ENCODE results near the gene MREG. TPM values are rescaled to one million over a fixed set of nuclear protein-coding genes. Genes with fewer than 3 reads are reported as not detected.

Gene MREG
- total RNA-seq, 1 experiment from 2014 or later, result 15.9 TPM

DNA sequence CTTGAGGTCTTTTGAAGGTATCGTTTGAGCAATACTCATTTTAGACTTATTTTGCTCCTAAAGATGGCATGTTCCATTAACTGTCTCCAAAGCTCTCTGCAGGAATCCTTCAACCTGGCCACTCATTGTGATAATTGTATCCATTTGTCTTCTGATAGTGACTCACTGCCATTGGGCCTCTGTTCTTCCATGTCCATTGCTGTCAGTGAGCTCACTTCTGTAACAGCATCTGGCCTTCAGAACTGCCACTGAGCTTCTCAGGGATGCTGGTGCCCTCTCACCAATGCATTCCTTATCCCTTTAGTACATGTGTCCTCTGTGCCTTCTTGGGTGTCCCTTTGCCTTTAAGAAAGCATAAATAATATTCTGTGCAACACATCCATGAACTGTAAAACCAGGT lies 71.6 kb downstream of the MREG start:
- H3K9me3 ChIP-seq (ENCODE audit: low read depth, low read length, poor library complexity, severe bottlenecking), result no peaks in the 10 kb centered on the region
- H3K4me3 ChIP-seq (ENCODE audit: low read depth, low read length, poor library complexity, severe bottlenecking), result no peak overlapping the region
- TF ChIP-seq, protein P1, sequence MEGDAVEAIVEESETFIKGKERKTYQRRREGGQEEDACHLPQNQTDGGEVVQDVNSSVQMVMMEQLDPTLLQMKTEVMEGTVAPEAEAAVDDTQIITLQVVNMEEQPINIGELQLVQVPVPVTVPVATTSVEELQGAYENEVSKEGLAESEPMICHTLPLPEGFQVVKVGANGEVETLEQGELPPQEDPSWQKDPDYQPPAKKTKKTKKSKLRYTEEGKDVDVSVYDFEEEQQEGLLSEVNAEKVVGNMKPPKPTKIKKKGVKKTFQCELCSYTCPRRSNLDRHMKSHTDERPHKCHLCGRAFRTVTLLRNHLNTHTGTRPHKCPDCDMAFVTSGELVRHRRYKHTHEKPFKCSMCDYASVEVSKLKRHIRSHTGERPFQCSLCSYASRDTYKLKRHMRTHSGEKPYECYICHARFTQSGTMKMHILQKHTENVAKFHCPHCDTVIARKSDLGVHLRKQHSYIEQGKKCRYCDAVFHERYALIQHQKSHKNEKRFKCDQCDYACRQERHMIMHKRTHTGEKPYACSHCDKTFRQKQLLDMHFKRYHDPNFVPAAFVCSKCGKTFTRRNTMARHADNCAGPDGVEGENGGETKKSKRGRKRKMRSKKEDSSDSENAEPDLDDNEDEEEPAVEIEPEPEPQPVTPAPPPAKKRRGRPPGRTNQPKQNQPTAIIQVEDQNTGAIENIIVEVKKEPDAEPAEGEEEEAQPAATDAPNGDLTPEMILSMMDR (conservative IDR thresholded peaks at IDR 0.05; ENCODE audit: low read depth, low read length), result no peak
- no peak for TF ChIP-seq EZH2 (IDR thresholded peaks at IDR 0.05; ENCODE audit: borderline replicate concordance, low read depth, low read length, poor library complexity, severe bottlenecking)
- ChIA-PET POLR2A (ENCODE audit: low non-redundant PET) (no interaction called here), CTCF (no interaction called here)
- no TSS peak for BruUV-seq (replicated peaks)
- peaks cover 8% of the 10 kb centered on the region for H3K36me3 ChIP-seq (ENCODE audit: insufficient read depth, low read length, poor library complexity, severe bottlenecking)
- intact Hi-C loops (cut with micrococcal nuclease; ENCODE audit: unreplicated experiment), result no loop called here
- H3K27me3 ChIP-seq (replicated peaks; ENCODE audit: insufficient read depth, low read depth, low read length, poor library complexity), result no peaks in the 10 kb centered on the region
- H3K4me1 ChIP-seq (ENCODE audit: insufficient read depth, low read length, poor library complexity, severe bottlenecking), result no peaks in the 10 kb centered on the region
- H3K27ac ChIP-seq (ENCODE audit: low read depth, low read length, poor library complexity, severe bottlenecking), result no peak overlapping the region
- no peak for DNase-seq (ENCODE audit: low spot score)

- DNase-seq (ENCODE audit: low spot score), result no peak
- no TSS peak for BruUV-seq (replicated peaks)
- CTCF ChIA-PET, result no interaction called here
- POLR2A ChIA-PET (ENCODE audit: low non-redundant PET), result no interaction called here
- Histone ChIP-seq H3K9me3 (ENCODE audit: low read depth, low read length, poor library complexity, severe bottlenecking) (no peaks in the 10 kb centered on the region), H3K36me3 (ENCODE audit: insufficient read depth, low read length, poor library complexity, severe bottlenecking) (peaks cover 8% of the 10 kb centered on the region), H3K27me3 (replicated peaks; ENCODE audit: insufficient read depth, low read depth, low read length, poor library complexity) (no peaks in the 10 kb centered on the region), H3K4me3 (ENCODE audit: low read depth, low read length, poor library complexity, severe bottlenecking) (no peak overlapping the region), H3K4me1 (ENCODE audit: insufficient read depth, low read length, poor library complexity, severe bottlenecking) (no peaks in the 10 kb centered on the region), H3K27ac (ENCODE audit: low read depth, low read length, poor library complexity, severe bottlenecking) (no peak overlapping the region)
- intact Hi-C loops (cut with micrococcal nuclease; ENCODE audit: unreplicated experiment), result no loop called here
- TF ChIP-seq EZH2 (IDR thresholded peaks at IDR 0.05; ENCODE audit: borderline replicate concordance, low read depth, low read length, poor library complexity, severe bottlenecking), result no peak
- TF ChIP-seq, protein P1 (conservative IDR thresholded peaks at IDR 0.05; ENCODE audit: low read depth, low read length), result no peak
Observed at GRCh38 chr2:215940645-215941184, 72.6 kb downstream of the MREG start.

DNA sequence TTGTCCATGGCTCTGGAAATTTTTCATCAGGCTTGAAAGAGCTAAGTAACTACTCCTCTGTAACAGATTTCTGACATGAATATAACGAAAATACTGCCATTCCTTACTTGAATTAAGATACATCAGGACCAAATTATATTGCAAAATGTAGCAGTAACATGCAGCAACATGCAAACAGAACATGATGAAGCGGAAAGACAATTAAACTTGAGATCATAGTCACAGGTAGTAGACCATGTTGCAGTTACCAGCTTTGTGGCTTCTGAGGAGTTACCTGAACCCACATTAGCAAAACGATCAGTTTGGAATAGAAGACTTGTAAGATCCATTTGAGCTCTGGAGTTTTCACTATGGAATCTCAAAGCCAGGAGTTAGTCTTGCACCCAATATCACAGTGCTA lies 76.2 kb downstream of the MREG start:
- intact Hi-C loops (cut with micrococcal nuclease; ENCODE audit: unreplicated experiment), result loop anchor here (10.0 kb wide), 1 partner anchor 1132 kb away; the partner anchor contains the start of gene BARD1
- DNase-seq (ENCODE audit: low spot score), result no peak
- H3K4me1 ChIP-seq (ENCODE audit: insufficient read depth, low read length, poor library complexity, severe bottlenecking), result no peaks in the 10 kb centered on the region
- peaks cover 3% of the 10 kb centered on the region for H3K36me3 ChIP-seq (ENCODE audit: insufficient read depth, low read length, poor library complexity, severe bottlenecking)
- H3K27ac ChIP-seq (ENCODE audit: low read depth, low read length, poor library complexity, severe bottlenecking), result no peak overlapping the region
- H3K9me3 ChIP-seq (ENCODE audit: low read depth, low read length, poor library complexity, severe bottlenecking), result no peaks in the 10 kb centered on the region
- TF ChIP-seq, protein P1 (conservative IDR thresholded peaks at IDR 0.05; ENCODE audit: low read depth, low read length), result no peak
- POLR2A ChIA-PET (ENCODE audit: low non-redundant PET), result no interaction called here
- CTCF ChIA-PET, result interaction anchor here (0.6 kb wide), 1 partner anchor 546 kb away, joined by 3 read pairs; no protein-coding TSS in a partner anchor
- no peaks in the 10 kb centered on the region for H3K27me3 ChIP-seq (replicated peaks; ENCODE audit: insufficient read depth, low read depth, low read length, poor library complexity)
- BruUV-seq (replicated peaks), result no TSS peak
- H3K4me3 ChIP-seq (ENCODE audit: low read depth, low read length, poor library complexity, severe bottlenecking), result no peak overlapping the region
